H1 (cell line): Measurements from ENCODE around the gene CMTM3. TPM values are rescaled to one million over a fixed set of nuclear protein-coding genes. Genes with fewer than 3 reads are reported as not detected.

Source experiments
- CTCF ChIA-PET: fragments of 300-600 bp; sonication (Branson Sonifier 250); formaldehyde crosslinking; loops from one replicate; lab custom pipeline; 2021; ENCODE audit not compliant: partially characterized antibody; lab: Charles Lee
- POLR2A ChIA-PET: fragments of 300-600 bp; sonication (Branson Sonifier 250); formaldehyde crosslinking; loops from one replicate; lab custom pipeline; 2021; ENCODE audit warnings: inconsistent platforms; ENCODE audit not compliant: partially characterized antibody; lab: Charles Lee
- DNase-seq, 2 experiments: peaks; one replicate each; pipeline versions ENCODE4 v3.0.0 to v3.0.0-alpha.2; 2010 to 2022; ENCODE audit warnings: low spot score in 2 of 2, low read depth in 1 of 2, mixed read lengths in 1 of 2
- FAIRE-seq: peaks from 2 replicates; lab custom pipeline; 2011; peaks lifted over from hg19 to GRCh38; lab: Jason Lieb, UNC
- H2AFZ ChIP-seq: 2 replicates; pipeline ENCODE4 v1.8.1; 2012; ENCODE audit warnings: low read length, inconsistent platforms
- H2AK5ac ChIP-seq: 2 replicates; pipeline ENCODE4 v1.6.1; 2013; ENCODE audit warnings: low read depth, low read length
- H2BK120ac ChIP-seq: replicated peaks from 2 replicates; pipeline ENCODE3; 2013; ENCODE audit warnings: low read depth, low read length, inconsistent platforms
- H2BK12ac ChIP-seq: 2 replicates; pipeline ENCODE4 v1.6.1; 2013; ENCODE audit warnings: low read depth, low read length
- H2BK15ac ChIP-seq: 2 replicates; pipeline ENCODE4 v1.6.1; 2013; ENCODE audit warnings: low read length
- H2BK20ac ChIP-seq: 2 replicates; pipeline ENCODE4 v1.6.1; 2013; ENCODE audit warnings: low read length
- H2BK5ac ChIP-seq: 2 replicates; pipeline ENCODE4 v1.6.1; 2013; ENCODE audit warnings: low read depth, low read length
- H3K14ac ChIP-seq: 2 replicates; pipeline ENCODE4 v1.6.1; 2013; ENCODE audit warnings: inconsistent platforms; ENCODE audit not compliant: insufficient read length
- H3K18ac ChIP-seq: 2 replicates; pipeline ENCODE4 v1.6.1; 2013; ENCODE audit warnings: low read length; ENCODE audit errors: extremely low read depth
- H3K23ac ChIP-seq: 2 replicates; pipeline ENCODE4 v1.6.1; 2013; ENCODE audit warnings: inconsistent platforms; ENCODE audit not compliant: insufficient read length
- H3K23me2 ChIP-seq: 2 replicates; pipeline ENCODE4 v1.6.1; 2013; ENCODE audit warnings: low read depth, low read length
- H3K27ac ChIP-seq: 2 replicates; pipeline ENCODE4 v1.6.1; 2011; ENCODE audit warnings: low read depth, low read length, inconsistent platforms
- H3K27me3 ChIP-seq, 4 experiments: replicated peaks in 1 of 4; 1 replicate in 1 of 4; 2 replicates in 3 of 4; pipeline versions ENCODE4 v1.6.1 to v1.8.1; 2011 to 2013; ENCODE audit warnings: low read length in 3 of 4, mild to moderate bottlenecking in 3 of 4, inconsistent platforms in 2 of 4, mixed read lengths in 2 of 4, moderate library complexity in 1 of 4; ENCODE audit not compliant: control insufficient read depth in 3 of 4, insufficient read depth in 3 of 4; ENCODE audit errors: extremely low read depth in 1 of 4
- H3K36me3 ChIP-seq, 4 experiments: 2 replicates each; pipeline versions ENCODE4 v1.6.1 to v1.8.1; 2011 to 2013; ENCODE audit warnings: mild to moderate bottlenecking in 4 of 4, low read length in 3 of 4, moderate library complexity in 2 of 4, control low read depth in 1 of 4, inconsistent platforms in 1 of 4; ENCODE audit not compliant: insufficient read depth in 4 of 4, control insufficient read depth in 2 of 4
- H3K4ac ChIP-seq: replicated peaks from 2 replicates; pipeline ENCODE3; 2013; ENCODE audit warnings: low read length, low read depth, mixed read lengths, inconsistent platforms; ENCODE audit not compliant: insufficient read length
- H3K4me1 ChIP-seq, 4 experiments: replicated peaks in 1 of 4; 1 replicate in 1 of 4; 2 replicates in 3 of 4; pipeline versions ENCODE4 v1.6.1 to v1.8.1; 2011 to 2013; ENCODE audit warnings: low read length in 3 of 4, inconsistent platforms in 2 of 4, mixed read lengths in 1 of 4; ENCODE audit not compliant: insufficient read depth in 4 of 4, control insufficient read depth in 3 of 4
- H3K4me2 ChIP-seq, 2 experiments: 2 replicates each; pipeline versions ENCODE4 v1.6.1 to v1.8.1; 2011 to 2013; ENCODE audit warnings: low read depth in 2 of 2, low read length in 2 of 2, control low read depth in 1 of 2, inconsistent platforms in 1 of 2, mild to moderate bottlenecking in 1 of 2; ENCODE audit not compliant: insufficient read depth in 1 of 2
- H3K4me3 ChIP-seq, 4 experiments: fragments of 200-600, 300-600 bp in 1 of 4; sonication (generic), shearing (Covaris generic), sonication (Bioruptor Twin) in 1 of 4; 2 replicates each; pipeline versions ENCODE4 v1.5.1 to v1.8.1; 2011 to 2016; ENCODE audit warnings: low read length in 4 of 4, low read depth in 3 of 4, control low read depth in 2 of 4, inconsistent platforms in 2 of 4, mild to moderate bottlenecking in 2 of 4, mixed read lengths in 1 of 4, moderate library complexity in 1 of 4; ENCODE audit not compliant: insufficient read depth in 2 of 4; ENCODE audit errors: extremely low read depth in 1 of 4
- H3K56ac ChIP-seq: replicated peaks from 2 replicates; pipeline ENCODE3; 2013; ENCODE audit warnings: low read depth, mild to moderate bottlenecking, mixed read lengths, low read length, inconsistent platforms; ENCODE audit not compliant: insufficient read length
- H3K79me1 ChIP-seq: 2 replicates; pipeline ENCODE4 v1.6.1; 2013; ENCODE audit warnings: low read depth, low read length, control low read depth
- H3K79me2 ChIP-seq, 2 experiments: 2 replicates each; pipeline versions ENCODE4 v1.6.1 to v1.8.1; 2012 to 2013; ENCODE audit warnings: low read length in 2 of 2, mild to moderate bottlenecking in 2 of 2, inconsistent platforms in 1 of 2; ENCODE audit not compliant: insufficient read depth in 2 of 2, control insufficient read depth in 1 of 2
- H3K9ac ChIP-seq, 4 experiments: replicated peaks in 1 of 4; 1 replicate in 1 of 4; 2 replicates in 3 of 4; pipeline versions ENCODE4 v1.6.1 to v1.8.1; 2011 to 2013; ENCODE audit warnings: low read depth in 3 of 4, low read length in 3 of 4, control low read depth in 2 of 4, mild to moderate bottlenecking in 2 of 4, moderate library complexity in 2 of 4, inconsistent platforms in 1 of 4; ENCODE audit errors: extremely low read depth in 1 of 4
- H3K9me3 ChIP-seq, 2 experiments: 2 replicates each; pipeline versions ENCODE4 v1.6.1 to v1.8.1; 2012 to 2013; ENCODE audit warnings: mild to moderate bottlenecking in 2 of 2, moderate library complexity in 2 of 2, control low read depth in 1 of 2, inconsistent platforms in 1 of 2, low read depth in 1 of 2, low read length in 1 of 2, mixed read lengths in 1 of 2; ENCODE audit not compliant: insufficient read depth in 2 of 2
- H4K20me1 ChIP-seq, 2 experiments: replicated peaks in 1 of 2; 2 replicates each; pipeline versions ENCODE3 to v1.8.1; 2011 to 2013; ENCODE audit warnings: inconsistent platforms in 2 of 2, low read length in 2 of 2, mild to moderate bottlenecking in 1 of 2; ENCODE audit not compliant: insufficient read depth in 2 of 2, control insufficient read depth in 1 of 2
- H4K5ac ChIP-seq: 2 replicates; pipeline ENCODE4 v1.6.1; 2013; ENCODE audit warnings: low read length, low read depth, mixed read lengths, inconsistent platforms; ENCODE audit not compliant: insufficient read length
- H4K8ac ChIP-seq: 2 replicates; pipeline ENCODE4 v1.8.0; 2013; ENCODE audit warnings: mild to moderate bottlenecking, moderate library complexity, low read length, inconsistent platforms; ENCODE audit not compliant: insufficient read depth; ENCODE audit errors: extremely low read depth
- H4K91ac ChIP-seq: replicated peaks from 2 replicates; pipeline ENCODE3; 2013; ENCODE audit warnings: low read length, mixed read lengths, inconsistent platforms; ENCODE audit not compliant: insufficient read length
- JUN ChIP-seq: IDR thresholded peaks from 2 replicates; pipeline ENCODE4 v1.6.1; 2011; ENCODE audit warnings: low read depth, mild to moderate bottlenecking, improper control_type of control experiment, low read length
- SIN3A ChIP-seq, 2 experiments: IDR thresholded peaks in 1 of 2; conservative IDR thresholded peaks in 1 of 2; 2 replicates each; pipeline ENCODE4 v1.6.1; 2011 to 2012; ENCODE audit warnings: low read length in 2 of 2, improper control_type of control experiment in 1 of 2, low read depth in 1 of 2, mild to moderate bottlenecking in 1 of 2
- WGBS, 2 experiments: shearing (Covaris generic) in 1 of 2; methylation state at CpG; one replicate each; pipeline versions ENCODE4 v1.1.6 to v1.1.7; 2013 to 2015; ENCODE audit warnings: low lambda C conversion rate in 2 of 2, mixed read lengths in 2 of 2, inconsistent platforms in 1 of 2, low coverage in 1 of 2, missing lambda C conversion rate in 1 of 2; ENCODE audit not compliant: insufficient replicate concordance in 2 of 2, insufficient coverage in 1 of 2, insufficient read length in 1 of 2; ENCODE audit errors: extremely low coverage in 1 of 2, missing lambda C conversion rate in 1 of 2; 5-methylcytosine and 5-hydroxymethylcytosine counted together
- polyA plus RNA-seq, 7 experiments: library from polyadenylated mRNA; depleted of rRNA in 3 of 7; stranded (reverse) in 5 of 7; unstranded in 2 of 7; fragments of >200 nt in 5 of 7; fragments of 200-250 nt in 2 of 7; gene quantifications; 1 replicate in 5 of 7; 2 replicates in 1 of 7; 4 replicates in 1 of 7; pipeline versions ENCODE4 v1.2.1 to v1.2.3, GENCODE V29; 2011 to 2013; ENCODE audit warnings: missing spikeins in 2 of 7, mixed read lengths in 2 of 7
- total RNA-seq: library from RNA; stranded (reverse); fragmentation: NEBNext Ultra II Directional; extraction: Animal tissue kit (Norgen Biotek cat#: 25700); gene quantifications from 2 replicates; pipeline ENCODE4 v1.2.1, GENCODE V29; 2021

CMTM3 gene
- total and polyA plus RNA-seq, 2 of the 8 experiments (the other 6 are each of a cell fraction or from before 2014, with no cell fraction given), result 24.7 to 24.8 TPM

DNA sequence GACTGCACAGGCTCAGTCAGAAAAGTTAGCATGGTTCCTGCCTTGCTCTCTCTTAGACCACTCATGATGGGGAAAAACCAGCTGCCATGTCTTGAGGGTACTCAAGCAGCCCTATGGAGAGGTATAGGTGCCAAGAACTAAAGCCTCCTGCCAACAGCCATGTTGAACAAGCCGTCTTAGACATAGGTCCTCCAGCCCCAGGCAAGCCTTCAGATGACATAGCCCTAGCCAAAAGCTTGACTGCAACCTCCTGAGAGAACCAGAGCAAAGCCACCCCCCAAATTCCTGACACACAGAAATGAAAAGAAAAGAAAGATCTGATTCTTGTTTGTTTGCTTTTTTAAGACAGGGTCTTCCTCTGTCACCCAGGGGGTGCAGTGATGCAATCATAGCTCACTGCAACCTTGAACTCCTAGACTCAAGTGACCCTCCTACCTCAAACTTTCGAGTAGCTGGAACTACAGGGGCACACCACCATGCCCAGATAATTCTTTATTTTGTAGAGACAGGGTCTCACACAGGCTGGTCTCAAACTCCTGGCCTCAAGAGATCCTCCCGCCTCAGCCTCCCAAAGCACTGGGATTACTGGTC, 36.3 kb downstream of the CMTM3 start:
- Histone ChIP-seq H3K23ac (no peak overlapping the region), H3K9ac (no peak overlapping the region), H3K23me2 (no peaks in the 10 kb centered on the region), H2BK20ac (no peak overlapping the region), H3K18ac (no peak overlapping the region), H4K5ac (no peak overlapping the region), H2AK5ac (no peak overlapping the region), H3K79me1 (no peaks in the 10 kb centered on the region; the same call in 1 of the 2 replicates), H3K4me2 (no peak overlapping the region), H3K27me3 (no peaks in the 10 kb centered on the region), H3K14ac (no peak overlapping the region), H2BK12ac (no peak overlapping the region), H3K36me3 (peaks cover 0 to 8% (median 0%) of the 10 kb centered on the region in 4 experiments; a peak in 1 of 8 replicates), H4K91ac (no peak overlapping the region), H3K4me1 (peaks cover 0 to 6% (median 2%) of the 10 kb centered on the region in 4 experiments; a peak in 2 of 7 replicates), H4K8ac (no peak overlapping the region), H2BK5ac (no peak overlapping the region), H3K4ac (no peak overlapping the region), H2BK120ac (no peak overlapping the region), H3K9me3 (no peaks in the 10 kb centered on the region)
- CTCF ChIA-PET, result interaction anchor here (0.6 to 7.3 kb wide), 9 partner anchors 8 to 151 kb away, joined by 3 to 42 read pairs (median 4); no protein-coding TSS in a partner anchor
- 89% methylated on average over 3 of the region's 3 CpGs; no CpG with 5 or more reads in 1 of the 2 experiments for WGBS, 2 experiments
- no peak for FAIRE-seq
- POLR2A ChIA-PET, result no interaction called here
- DNase-seq, result no peak
- no peak for TF ChIP-seq JUN
- TF ChIP-seq SIN3A (conservative IDR thresholded peaks at IDR 0.05 in 1 of 2, IDR thresholded peaks at IDR 0.05 in 1 of 2; ENCODE audit: low read depth in 1 of 2, low read length in 2 of 2), result no peak
- TF ChIP-seq, all 59 proteins: peak for 0
- Histone ChIP-seq H3K79me2 (peaks cover 0 to 19% of the 10 kb centered on the region in 2 experiments; a peak in 2 of 4 replicates), H3K27ac (no peak overlapping the region), H2AFZ (no peak overlapping the region), H4K20me1 (peaks cover 0 to 3% of the 10 kb centered on the region in 2 experiments), H2BK15ac (no peak overlapping the region), H3K56ac (no peak overlapping the region), H3K4me3 (no peak overlapping the region)
